Activated T-helper 2 cell treated with anti-CD3 and anti-CD28 coated beads, Interferon-gamma antibody, Interleukin-2, Interleukin-4, amounts not matched to agents 10 μg/mL and 5 μg/mL and 100 μg/mL, durations not matched to agents 14 hours and 24 hours and 36 hours (primary cell): ENCODE data around the gene GPR39. TPM values are rescaled to one million over a fixed set of nuclear protein-coding genes. Genes with fewer than 3 reads are reported as not detected.
"Not testable (repeated sequence)": the region's sequence is repeated elsewhere in the genome, so short reads cannot be mapped to it uniquely, and the experiment has no call there.

ENCODE experiments used
- DNase-seq: peaks from one replicate; pipeline ENCODE4 v3.0.0; 2021; ENCODE audit warnings: low spot score
- H3K27ac Mint-ChIP-seq: one replicate; pipeline ENCODE4 v1.8.0; 2021; ENCODE audit warnings: mixed read lengths
- H3K27me3 Mint-ChIP-seq: one replicate; pipeline ENCODE4 v1.8.0; 2021; ENCODE audit warnings: low read depth, mixed read lengths
- H3K36me3 Mint-ChIP-seq: one replicate; pipeline ENCODE4 v1.8.0; 2021; ENCODE audit warnings: low read depth, mixed read lengths
- H3K4me1 Mint-ChIP-seq: one replicate; pipeline ENCODE4 v1.8.0; 2021; ENCODE audit warnings: low read depth, mixed read lengths
- H3K4me3 Mint-ChIP-seq: one replicate; pipeline ENCODE4 v1.8.0; 2021; ENCODE audit warnings: low read depth, mild to moderate bottlenecking, moderate library complexity, mixed read lengths
- H3K9me3 Mint-ChIP-seq: one replicate; pipeline ENCODE4 v1.8.0; 2021; ENCODE audit warnings: mixed read lengths
- intact Hi-C: fragments of 100-400 bp; cut with micrococcal nuclease; formaldehyde crosslinking; loops from one replicate; pipeline ENCODE4 v1.15.1; 2023
- total RNA-seq: library from RNA; stranded (reverse); gene quantifications from 2 replicates; pipeline ENCODE4 v1.2.3, GENCODE V29; 2022

The GPR39 gene
- total RNA-seq, 1 donor from 2014 or later, result not detected

DNA sequence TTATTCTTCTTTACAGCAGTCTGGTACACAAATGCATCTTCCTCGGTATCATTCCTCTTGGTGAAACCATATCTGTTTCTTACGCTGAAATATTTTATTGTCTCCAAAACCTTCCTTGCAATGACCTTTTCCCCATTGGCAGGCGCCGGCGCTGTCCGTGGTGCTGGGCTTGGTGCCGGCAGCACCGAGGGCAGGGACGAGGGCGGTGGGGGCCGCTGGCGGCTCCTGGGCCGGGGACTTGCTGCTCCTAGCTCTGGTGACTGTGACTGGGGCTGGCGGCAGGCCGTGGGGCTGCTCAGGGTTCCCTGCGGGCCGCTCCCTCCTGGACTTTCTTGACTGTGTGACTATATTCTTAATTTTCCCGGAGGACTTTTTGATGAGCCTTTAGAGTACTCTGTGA lies 72.5 kb downstream of the GPR39 start:
- intact Hi-C loops, result no loop called here
- H3K4me1 Mint-ChIP-seq, result no peaks in the 10 kb centered on the region
- H3K27ac Mint-ChIP-seq, result no peak overlapping the region
- H3K36me3 Mint-ChIP-seq, result no peaks in the 10 kb centered on the region
- no peak for DNase-seq
- no peaks in the 10 kb centered on the region for H3K27me3 Mint-ChIP-seq
- H3K9me3 Mint-ChIP-seq, result no peaks in the 10 kb centered on the region
- no peak overlapping the region for H3K4me3 Mint-ChIP-seq

GRCh38 chr2:132495881-132496280 lies 79.3 kb downstream of the GPR39 start:
- DNase-seq, result no peak
- intact Hi-C loops, result no loop called here
- peaks cover 4% of the 10 kb centered on the region for H3K9me3 Mint-ChIP-seq
- H3K4me1 Mint-ChIP-seq, result no peaks in the 10 kb centered on the region
- no peak overlapping the region for H3K27ac Mint-ChIP-seq
- no peaks in the 10 kb centered on the region for H3K27me3 Mint-ChIP-seq
- H3K36me3 Mint-ChIP-seq, result no peaks in the 10 kb centered on the region
- H3K4me3 Mint-ChIP-seq, result no peak overlapping the region

DNA sequence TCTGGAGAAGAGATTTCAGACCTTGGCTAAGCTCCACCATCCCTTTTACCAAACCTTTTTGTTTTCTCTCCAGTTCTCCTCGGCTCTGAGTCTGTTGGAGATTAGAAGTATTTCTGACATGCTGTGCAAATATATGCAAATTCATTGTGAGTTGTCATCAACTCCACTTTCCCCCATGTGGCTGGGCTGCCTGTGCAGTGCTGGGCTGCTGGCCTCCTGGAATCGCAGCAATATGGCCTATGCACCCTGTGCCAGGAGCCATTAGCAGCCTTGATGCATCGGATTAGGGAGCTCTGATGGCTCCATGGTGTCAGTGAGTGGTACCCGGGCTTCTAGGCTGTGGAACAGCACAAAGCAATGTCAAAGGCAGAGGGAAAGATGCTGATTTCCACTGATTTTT lies 80.0 kb downstream of the GPR39 start:
- H3K27me3 Mint-ChIP-seq, result no peaks in the 10 kb centered on the region
- no peak overlapping the region for H3K4me3 Mint-ChIP-seq
- intact Hi-C loops, result no loop called here
- no peak for DNase-seq
- H3K36me3 Mint-ChIP-seq, result no peaks in the 10 kb centered on the region
- no peak overlapping the region for H3K27ac Mint-ChIP-seq
- H3K4me1 Mint-ChIP-seq, result no peaks in the 10 kb centered on the region
- peaks cover 4% of the 10 kb centered on the region for H3K9me3 Mint-ChIP-seq

DNA sequence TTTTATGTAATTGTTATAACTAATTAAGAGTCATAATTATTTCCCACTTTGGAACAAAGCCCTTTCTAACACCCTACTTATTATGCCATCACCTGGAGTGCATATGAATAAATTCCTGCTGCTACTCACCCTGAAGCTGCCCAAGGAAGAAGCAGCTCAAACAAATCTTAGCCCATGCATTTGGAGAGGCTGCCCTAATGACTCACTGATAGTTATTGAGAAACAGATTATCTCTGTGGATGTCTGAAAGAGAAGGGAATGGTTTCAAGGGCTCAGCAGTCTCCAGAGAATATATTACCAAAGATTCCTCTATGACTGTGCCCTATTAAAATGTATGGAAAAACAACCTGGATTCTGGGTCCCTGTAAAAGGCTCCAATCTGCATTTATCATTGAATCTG lies 81.0 kb downstream of the GPR39 start:
- DNase-seq, result no peak
- H3K27ac Mint-ChIP-seq, result no peak overlapping the region
- peaks cover 7% of the 10 kb centered on the region for H3K9me3 Mint-ChIP-seq
- no peaks in the 10 kb centered on the region for H3K36me3 Mint-ChIP-seq
- H3K4me3 Mint-ChIP-seq, result no peak overlapping the region
- intact Hi-C loops, result no loop called here
- H3K4me1 Mint-ChIP-seq, result no peaks in the 10 kb centered on the region
- no peaks in the 10 kb centered on the region for H3K27me3 Mint-ChIP-seq

- Mint-ChIP-seq H3K36me3 (no peaks in the 10 kb centered on the region), H3K4me1 (no peaks in the 10 kb centered on the region), H3K27ac (no peak overlapping the region), H3K9me3 (peaks cover 29% of the 10 kb centered on the region), H3K4me3 (no peak overlapping the region), H3K27me3 (no peaks in the 10 kb centered on the region)
- intact Hi-C loops, result no loop called here
- no peak for DNase-seq
These were observed 87.1 kb downstream of the GPR39 start for GRCh38 chr2:132503701-132504100.

DNA sequence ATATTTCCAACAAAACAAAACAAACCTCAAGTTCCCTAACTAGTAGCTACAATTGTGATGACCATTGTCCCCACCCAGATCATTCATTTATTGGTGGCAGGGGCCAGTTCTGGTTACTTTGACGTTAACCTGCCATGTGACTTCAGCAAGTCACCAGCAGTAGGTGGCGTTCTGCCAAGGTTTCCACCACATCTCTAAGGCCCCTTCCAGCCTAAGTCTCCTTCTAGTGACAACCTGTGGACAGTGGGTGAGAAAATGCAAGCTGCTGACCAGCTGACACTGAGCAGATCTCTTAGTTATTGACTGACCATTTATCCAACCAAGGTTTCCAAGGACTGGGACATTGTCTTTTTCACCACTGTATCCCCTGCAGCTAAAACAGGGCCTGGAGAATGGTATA lies 98.4 kb downstream of the GPR39 start:
- Mint-ChIP-seq H3K4me3 (no peak overlapping the region), H3K4me1 (no peaks in the 10 kb centered on the region), H3K27me3 (no peaks in the 10 kb centered on the region)

DNA sequence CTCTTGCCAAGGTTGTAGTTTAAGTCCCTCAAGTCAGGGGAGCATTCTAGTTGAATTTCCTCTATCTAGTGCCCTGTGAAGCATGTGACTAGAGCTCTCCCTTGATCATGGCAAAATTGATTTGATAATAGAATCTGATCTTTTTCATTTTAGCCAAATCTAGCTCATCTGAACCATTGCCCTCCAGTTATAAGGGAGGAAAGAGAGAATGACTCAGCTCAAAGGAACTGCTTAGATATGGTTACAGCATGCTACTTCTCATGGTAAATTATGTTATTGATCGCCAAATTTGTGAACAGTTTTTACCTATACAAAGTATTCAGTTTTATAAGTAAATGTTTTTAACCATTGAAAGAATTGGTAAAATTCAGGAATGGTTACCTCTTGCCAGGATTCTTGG lies 100.8 kb downstream of the GPR39 start:
- Mint-ChIP-seq H3K4me1 (no peaks in the 10 kb centered on the region), H3K9me3 (no peaks in the 10 kb centered on the region), H3K36me3 (no peaks in the 10 kb centered on the region), H3K27ac (no peak overlapping the region), H3K27me3 (no peaks in the 10 kb centered on the region), H3K4me3 (no peak overlapping the region)
- intact Hi-C loops, result no loop called here
- no peak for DNase-seq

More for the DNA sequence above, 98.4 kb downstream of the GPR39 start:
- no peak for DNase-seq
- no peak overlapping the region for H3K27ac Mint-ChIP-seq
- intact Hi-C loops, result no loop called here
- no peaks in the 10 kb centered on the region for H3K36me3 Mint-ChIP-seq
- no peaks in the 10 kb centered on the region for H3K9me3 Mint-ChIP-seq

GRCh38 chr2:132518302-132518701 lies 101.7 kb downstream of the GPR39 start:
- intact Hi-C loops, result no loop called here
- no peak for DNase-seq
- no peaks in the 10 kb centered on the region for H3K4me1 Mint-ChIP-seq
- H3K36me3 Mint-ChIP-seq, result no peaks in the 10 kb centered on the region
- H3K27me3 Mint-ChIP-seq, result no peaks in the 10 kb centered on the region
- no peaks in the 10 kb centered on the region for H3K9me3 Mint-ChIP-seq
- no peak overlapping the region for H3K4me3 Mint-ChIP-seq
- H3K27ac Mint-ChIP-seq, result no peak overlapping the region

DNA sequence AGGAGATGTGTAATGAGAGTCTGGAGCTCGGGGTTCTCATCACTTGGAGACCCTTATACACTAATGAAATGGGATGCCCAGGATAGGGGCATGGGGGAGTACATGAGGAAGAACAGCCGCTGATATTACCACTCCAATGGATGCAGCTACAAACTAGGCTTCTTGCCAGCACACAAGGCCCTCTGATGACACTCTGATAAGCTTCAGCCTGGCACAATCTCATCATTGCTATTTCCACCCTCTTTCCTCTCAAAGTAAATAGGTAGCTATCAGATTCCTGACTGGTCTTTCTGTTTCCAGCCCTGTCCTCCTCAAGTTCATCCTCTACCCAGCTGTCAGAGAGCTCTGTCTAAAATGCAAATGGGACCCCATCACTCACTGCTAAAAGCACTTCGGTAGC lies 103.0 kb downstream of the GPR39 start:
- no peak for DNase-seq
- intact Hi-C loops, result no loop called here
- H3K27me3 Mint-ChIP-seq, result no peaks in the 10 kb centered on the region
- no peak overlapping the region for H3K4me3 Mint-ChIP-seq
- no peaks in the 10 kb centered on the region for H3K9me3 Mint-ChIP-seq
- no peaks in the 10 kb centered on the region for H3K4me1 Mint-ChIP-seq
- H3K27ac Mint-ChIP-seq, result no peak overlapping the region
- H3K36me3 Mint-ChIP-seq, result no peaks in the 10 kb centered on the region

- Mint-ChIP-seq H3K4me3 (no peak overlapping the region), H3K4me1 (no peaks in the 10 kb centered on the region), H3K27ac (no peak overlapping the region), H3K36me3 (no peaks in the 10 kb centered on the region), H3K27me3 (no peaks in the 10 kb centered on the region), H3K9me3 (no peaks in the 10 kb centered on the region)
- intact Hi-C loops, result no loop called here
- no peak for DNase-seq
These were observed 104.7 kb downstream of the GPR39 start for GRCh38 chr2:132521341-132521740.

GRCh38 chr2:132522901-132523300 lies 106.3 kb downstream of the GPR39 start:
- Mint-ChIP-seq H3K9me3 (no peaks in the 10 kb centered on the region), H3K4me3 (no peak overlapping the region), H3K27ac (no peak overlapping the region), H3K27me3 (no peaks in the 10 kb centered on the region), H3K4me1 (no peaks in the 10 kb centered on the region), H3K36me3 (no peaks in the 10 kb centered on the region)
- no peak for DNase-seq
- intact Hi-C loops, result no loop called here

DNA sequence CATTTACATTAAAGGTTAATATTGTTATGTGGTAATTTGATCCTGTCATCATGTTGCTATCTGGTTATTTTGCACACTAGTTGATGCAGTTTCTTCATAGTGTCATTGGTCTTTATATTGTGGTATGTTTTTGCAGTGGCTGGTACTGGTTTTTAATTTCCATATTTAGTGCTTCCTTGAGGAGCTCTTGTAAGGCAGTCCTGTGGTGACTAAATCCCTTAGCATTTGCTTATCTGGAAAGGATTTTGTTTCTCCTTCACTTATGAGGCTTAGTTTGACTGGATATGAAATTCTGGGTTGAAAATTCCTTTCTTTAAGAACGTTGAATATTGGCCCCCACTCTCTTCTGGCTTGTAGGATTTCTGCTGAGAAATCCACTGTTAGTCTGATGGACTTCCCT lies 120.5 kb downstream of the GPR39 start:
- H3K4me1 Mint-ChIP-seq, DNase-seq, H3K4me3 Mint-ChIP-seq, H3K27me3 Mint-ChIP-seq, H3K27ac Mint-ChIP-seq, intact Hi-C loops, H3K36me3 Mint-ChIP-seq: not testable (repeated sequence)
- H3K9me3 Mint-ChIP-seq, result peaks cover 11% of the 10 kb centered on the region

- intact Hi-C loops, result no loop called here
- Mint-ChIP-seq H3K27me3 (no peaks in the 10 kb centered on the region), H3K36me3 (no peaks in the 10 kb centered on the region), H3K4me3 (no peak overlapping the region), H3K27ac (no peak overlapping the region), H3K9me3 (peaks cover 16% of the 10 kb centered on the region), H3K4me1 (no peaks in the 10 kb centered on the region)
- DNase-seq, result no peak
These were observed 121.8 kb downstream of the GPR39 start for GRCh38 chr2:132538331-132538855.

DNA sequence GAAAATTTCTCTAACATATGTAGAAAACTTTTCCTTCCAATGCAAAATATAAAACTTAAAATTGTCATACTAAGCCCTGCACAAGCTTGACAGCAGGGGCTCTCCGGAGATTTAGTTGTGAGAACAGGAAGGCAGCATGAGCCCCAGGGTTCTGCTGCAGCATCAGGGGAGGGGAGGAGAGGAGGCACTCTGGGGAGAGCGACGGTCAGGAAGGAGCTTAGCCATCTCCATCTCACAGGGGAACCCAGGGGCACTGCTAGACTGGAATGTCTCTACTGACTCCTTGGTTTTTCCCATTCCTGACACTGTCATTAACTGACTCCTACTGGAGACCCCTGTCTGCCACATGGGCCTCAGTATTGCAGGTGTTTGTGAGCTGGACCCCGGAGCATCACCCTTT lies 123.6 kb downstream of the GPR39 start:
- DNase-seq, result no peak
- Mint-ChIP-seq H3K4me3 (no peak overlapping the region), H3K27me3 (no peaks in the 10 kb centered on the region), H3K4me1 (no peaks in the 10 kb centered on the region), H3K9me3 (peaks cover 16% of the 10 kb centered on the region), H3K36me3 (no peaks in the 10 kb centered on the region), H3K27ac (no peak overlapping the region)
- intact Hi-C loops, result loop anchor here (10.0 kb wide), 1 partner anchor 1305 kb away; no protein-coding TSS in a partner anchor
